Lower lobe of right lung (tissue), 2 donors: ENCODE results near the gene RGMB. TPM values are rescaled to one million over a fixed set of nuclear protein-coding genes. Genes with fewer than 3 reads are reported as not detected.

ENCODE experiments used
- ATAC-seq, 2 donors: fragments of 200-7000 bp; cut with Tn5 transposase; one replicate each; pipeline ENCODE4 v1.9.1; 2020 to 2022; ENCODE audit warnings: mild to moderate bottlenecking in 2 of 2, moderate library complexity in 2 of 2
- DNase-seq: peaks from one replicate; pipeline ENCODE4 v3.0.0-alpha.2; 2020
- H3K27ac ChIP-seq: fragments of 200-600 bp; one replicate; pipeline ENCODE4 v1.8.0; 2022
- H3K27me3 ChIP-seq: fragments of 200-600 bp; one replicate; pipeline ENCODE4 v1.8.0; 2022; ENCODE audit warnings: low read depth
- H3K36me3 ChIP-seq: fragments of 200-600 bp; one replicate; pipeline ENCODE4 v1.8.0; 2022; ENCODE audit warnings: mild to moderate bottlenecking
- H3K4me1 ChIP-seq: fragments of 200-600 bp; one replicate; pipeline ENCODE4 v1.8.0; 2022
- H3K4me3 ChIP-seq: fragments of 200-600 bp; one replicate; pipeline ENCODE4 v1.8.0; 2022; ENCODE audit warnings: mild to moderate bottlenecking
- H3K9me3 ChIP-seq: fragments of 200-600 bp; one replicate; pipeline ENCODE4 v1.8.0; 2022
- intact Hi-C: fragments of 100-400 bp; cut with DNase I; formaldehyde crosslinking; loops from one replicate; pipeline ENCODE4 v1.11.0; 2022
- total RNA-seq: library from RNA; stranded (reverse); fragmentation: NEBNext Ultra II Directional; extraction: Animal tissue kit (Norgen Biotek cat#: 25700); gene quantifications from one replicate; pipeline ENCODE4 v1.2.1, GENCODE V29; 2021
- TF ChIP-seq, protein P1 (sequence below): fragments of 200-600 bp; IDR thresholded peaks from one replicate; pipeline ENCODE4 v1.8.0; 2022; ENCODE audit warnings: antibody characterized with exemption, mild to moderate bottlenecking
- donor health status: DM: no; HTN: yes; CAD: no; lungs with severe emphysema.

Gene RGMB
- total RNA-seq, 1 donor from 2014 or later = 22.9 TPM

DNA sequence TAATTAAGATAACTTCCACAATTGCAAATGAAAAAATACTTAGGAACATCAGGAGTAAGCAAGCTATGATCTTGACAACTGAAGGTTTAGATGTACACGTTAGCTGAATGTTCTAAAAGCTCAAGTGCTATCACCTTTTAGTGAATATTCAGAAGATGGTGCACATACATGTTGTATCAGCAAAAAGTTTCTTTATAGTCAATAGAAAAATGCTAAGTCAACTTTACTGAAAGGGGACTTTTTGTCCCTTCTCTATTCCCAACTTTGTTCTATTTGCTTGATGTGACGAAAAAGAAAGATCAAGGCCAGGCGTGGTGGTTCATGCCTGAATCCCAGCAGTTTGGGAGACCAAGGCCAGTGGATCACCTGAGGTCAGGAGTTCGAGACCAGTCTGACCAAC, 7.6 kb upstream of the RGMB start:
- no peak overlapping the region for H3K27ac ChIP-seq
- no peak for ATAC-seq
- DNase-seq = no peak
- TF ChIP-seq, protein P1, sequence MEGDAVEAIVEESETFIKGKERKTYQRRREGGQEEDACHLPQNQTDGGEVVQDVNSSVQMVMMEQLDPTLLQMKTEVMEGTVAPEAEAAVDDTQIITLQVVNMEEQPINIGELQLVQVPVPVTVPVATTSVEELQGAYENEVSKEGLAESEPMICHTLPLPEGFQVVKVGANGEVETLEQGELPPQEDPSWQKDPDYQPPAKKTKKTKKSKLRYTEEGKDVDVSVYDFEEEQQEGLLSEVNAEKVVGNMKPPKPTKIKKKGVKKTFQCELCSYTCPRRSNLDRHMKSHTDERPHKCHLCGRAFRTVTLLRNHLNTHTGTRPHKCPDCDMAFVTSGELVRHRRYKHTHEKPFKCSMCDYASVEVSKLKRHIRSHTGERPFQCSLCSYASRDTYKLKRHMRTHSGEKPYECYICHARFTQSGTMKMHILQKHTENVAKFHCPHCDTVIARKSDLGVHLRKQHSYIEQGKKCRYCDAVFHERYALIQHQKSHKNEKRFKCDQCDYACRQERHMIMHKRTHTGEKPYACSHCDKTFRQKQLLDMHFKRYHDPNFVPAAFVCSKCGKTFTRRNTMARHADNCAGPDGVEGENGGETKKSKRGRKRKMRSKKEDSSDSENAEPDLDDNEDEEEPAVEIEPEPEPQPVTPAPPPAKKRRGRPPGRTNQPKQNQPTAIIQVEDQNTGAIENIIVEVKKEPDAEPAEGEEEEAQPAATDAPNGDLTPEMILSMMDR = no peak
- no peak overlapping the region for H3K4me3 ChIP-seq
- H3K9me3 ChIP-seq = no peaks in the 10 kb centered on the region
- no peaks in the 10 kb centered on the region for H3K36me3 ChIP-seq
- peaks cover 6% of the 10 kb centered on the region for H3K27me3 ChIP-seq
- intact Hi-C loops = no loop called here
- H3K4me1 ChIP-seq = peaks cover 27% of the 10 kb centered on the region

DNA sequence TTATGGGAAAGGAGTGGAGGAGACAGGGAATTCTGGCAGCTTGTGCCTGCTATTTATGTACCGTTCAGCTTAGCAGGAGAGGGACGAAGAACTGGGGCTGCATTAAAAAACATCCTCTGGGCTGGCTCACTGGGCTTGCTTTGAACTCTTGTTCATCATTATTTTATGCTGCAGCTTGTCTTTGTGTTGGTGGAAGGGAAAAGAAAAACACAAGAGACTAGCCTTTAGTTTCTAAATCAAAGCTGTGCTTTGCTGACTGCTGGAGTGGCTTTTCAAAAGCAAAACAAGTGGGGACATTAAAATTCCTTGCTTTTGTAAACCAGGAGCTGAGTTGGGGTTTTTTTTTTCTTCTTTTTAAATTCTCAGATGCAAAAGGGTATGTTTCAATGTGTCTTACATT, 5.9 kb upstream of the RGMB start:
- Histone ChIP-seq H3K4me3 (no peak overlapping the region), H3K9me3 (no peaks in the 10 kb centered on the region), H3K36me3 (no peaks in the 10 kb centered on the region), H3K27ac (no peak overlapping the region), H3K4me1 (peaks cover 42% of the 10 kb centered on the region), H3K27me3 (peaks cover 6% of the 10 kb centered on the region)
- no peak for DNase-seq
- no peak for ATAC-seq
- TF ChIP-seq, protein P1 = no peak
- intact Hi-C loops = no loop called here

DNA sequence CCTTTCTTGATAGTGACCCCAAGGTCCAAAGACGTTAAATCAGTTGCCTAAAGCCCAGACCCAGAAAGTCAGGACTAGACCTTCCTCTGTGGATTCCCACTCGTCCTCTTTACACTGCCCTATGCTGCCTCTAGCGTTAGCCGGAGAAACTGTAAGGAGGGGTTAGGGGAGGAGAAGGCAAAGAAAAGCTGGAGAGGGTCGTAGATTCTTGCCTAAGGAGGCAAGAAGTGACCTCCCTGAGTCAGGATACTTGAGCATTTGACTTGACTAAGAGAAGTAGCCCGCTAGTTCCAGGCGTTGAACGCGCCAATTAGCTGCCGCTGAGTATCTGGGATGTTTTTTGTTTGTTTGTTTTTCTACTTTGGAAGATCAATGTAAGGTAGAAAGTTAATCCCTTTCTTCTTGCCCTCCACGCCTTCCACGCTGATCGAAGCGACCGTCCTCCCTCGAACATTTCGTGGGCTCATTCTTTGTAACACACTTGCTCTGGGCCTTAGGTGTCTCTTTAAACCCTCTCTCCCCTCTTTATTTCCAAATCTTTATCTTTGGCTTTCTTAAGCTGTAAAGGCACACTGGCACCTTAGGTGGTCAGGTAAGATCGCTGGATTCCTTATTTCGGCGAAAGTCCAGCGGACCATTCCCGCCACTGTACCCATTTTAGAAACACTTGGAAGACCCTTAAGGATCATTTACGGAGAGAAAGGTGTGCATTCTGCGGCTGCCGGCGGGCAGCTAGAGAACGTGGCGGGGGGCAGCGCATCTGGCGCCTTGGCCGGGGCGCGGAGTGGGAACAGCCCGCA, 5.1 kb upstream of the RGMB start:
- peak overlapping the region; percentile 74 for H3K4me3 ChIP-seq
- no peak overlapping the region for H3K27ac ChIP-seq
- peaks cover 47% of the 10 kb centered on the region for H3K4me1 ChIP-seq

DNA sequence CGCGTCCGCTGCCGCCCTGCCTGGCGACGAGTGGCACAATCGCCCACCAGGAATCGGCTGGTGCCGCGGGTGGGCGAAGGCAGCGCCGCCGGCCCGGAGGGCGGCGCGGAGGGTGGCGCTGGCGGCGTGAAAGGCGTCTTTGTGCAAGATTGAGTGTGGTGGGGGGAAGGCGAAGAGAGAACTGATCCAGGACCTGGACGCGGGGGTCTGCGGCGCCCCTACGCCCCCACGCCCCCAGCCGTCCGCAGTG, 4.6 kb upstream of the RGMB start:
- DNase-seq (peak; percentile 46), ATAC-seq (no peak)
- H3K27me3 ChIP-seq = peaks cover 6% of the 10 kb centered on the region
- no peaks in the 10 kb centered on the region for H3K36me3 ChIP-seq
- intact Hi-C loops = no loop called here
- no peak overlapping the region for H3K27ac ChIP-seq
- peak overlapping the region; percentile 74 for H3K4me3 ChIP-seq
- no peaks in the 10 kb centered on the region for H3K9me3 ChIP-seq
- TF ChIP-seq, protein P1 = no peak
- H3K4me1 ChIP-seq = peaks cover 47% of the 10 kb centered on the region

More for the DNA sequence above, 5.1 kb upstream of the RGMB start:
- Histone ChIP-seq H3K9me3 (no peaks in the 10 kb centered on the region), H3K27me3 (peaks cover 6% of the 10 kb centered on the region), H3K36me3 (no peaks in the 10 kb centered on the region)
- intact Hi-C loops = no loop called here
- TF ChIP-seq, protein P1 = peak; percentile 81
- no peak for DNase-seq
- ATAC-seq = peak; percentile 53 to 63

DNA sequence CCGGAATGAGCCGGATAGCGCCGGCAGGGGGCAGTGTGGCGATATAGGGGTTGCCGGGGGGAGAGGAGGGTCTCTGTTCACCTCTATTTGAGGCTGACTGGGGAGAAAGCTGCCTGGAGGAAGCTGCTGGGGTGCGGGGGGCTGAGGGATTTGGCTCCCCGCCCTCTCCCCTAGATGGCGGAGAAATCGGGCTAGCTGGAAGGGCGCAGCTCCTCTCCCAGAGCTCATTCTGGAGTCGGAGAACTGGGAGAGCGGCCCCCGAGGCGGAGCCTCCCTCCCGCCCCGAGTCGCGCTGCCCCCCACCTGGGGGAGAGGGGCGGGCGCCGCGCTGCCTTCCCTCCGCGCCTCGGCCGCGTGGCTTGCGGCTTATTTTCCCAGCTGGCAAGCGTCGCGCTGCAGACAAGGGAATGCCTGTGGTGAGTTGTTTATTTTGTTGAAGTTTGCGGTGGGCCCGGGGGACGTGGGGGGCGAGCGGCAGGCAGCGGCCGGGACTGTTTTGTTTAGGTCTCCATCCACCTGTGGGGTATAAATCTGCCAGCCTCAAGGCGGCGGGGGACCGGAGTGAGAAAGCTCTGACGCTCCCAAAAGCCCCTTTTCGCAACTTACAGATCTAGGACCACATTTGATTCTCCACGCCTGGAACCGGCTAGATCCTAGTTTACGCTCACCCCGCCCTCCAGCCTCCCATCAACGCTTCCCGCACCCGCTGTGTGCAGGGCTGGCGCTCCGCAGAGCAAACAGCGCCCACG, 4.1 kb upstream of the RGMB start:
- H3K36me3 ChIP-seq = no peaks in the 10 kb centered on the region
- H3K9me3 ChIP-seq = no peaks in the 10 kb centered on the region
- H3K27me3 ChIP-seq = peaks cover 6% of the 10 kb centered on the region
- DNase-seq (peak; percentile 56), ATAC-seq (peak in 1 of 2 donors; percentile 11)
- peaks cover 47% of the 10 kb centered on the region for H3K4me1 ChIP-seq
- TF ChIP-seq, protein P1 = peak; percentile 61
- intact Hi-C loops = no loop called here
- H3K4me3 ChIP-seq = peak overlapping the region; percentile 74
- H3K27ac ChIP-seq = peak overlapping the region; percentile 70
